GM12892 (cell line): ENCODE measurements around the gene REX1BD.

ENCODE experiments used
- POLR2A ChIP-seq: IDR thresholded peaks from 2 replicates; pipeline ENCODE4 v1.6.1; 2011; ENCODE audit warnings: low read depth, low read length, control low read depth
- POLR2AphosphoS5 ChIP-seq: IDR thresholded peaks from 2 replicates; pipeline ENCODE4 v1.6.1; 2011; ENCODE audit warnings: low read depth, low read length, control low read depth
- TAF1 ChIP-seq: IDR thresholded peaks from 2 replicates; pipeline ENCODE4 v1.6.1; 2011; ENCODE audit warnings: low read depth, mild to moderate bottlenecking, control low read depth, low read length, borderline replicate concordance

GRCh38 chr19:18542941-18543813 lies 45.4 kb upstream of the REX1BD start, which contains the start of gene FKBP8:
- TF ChIP-seq POLR2AphosphoS5, result no peak
- TF ChIP-seq POLR2A, result no peak
- no peak for TF ChIP-seq TAF1
